NK-92 (cell line): ENCODE data around the gene COL5A2.

Source experiments
- DNase-seq: peaks from one replicate; lab custom pipeline; 2025; ENCODE audit not compliant: unreplicated experiment; lab: John Stamatoyannopoulos, UW

The COL5A2 gene

DNA sequence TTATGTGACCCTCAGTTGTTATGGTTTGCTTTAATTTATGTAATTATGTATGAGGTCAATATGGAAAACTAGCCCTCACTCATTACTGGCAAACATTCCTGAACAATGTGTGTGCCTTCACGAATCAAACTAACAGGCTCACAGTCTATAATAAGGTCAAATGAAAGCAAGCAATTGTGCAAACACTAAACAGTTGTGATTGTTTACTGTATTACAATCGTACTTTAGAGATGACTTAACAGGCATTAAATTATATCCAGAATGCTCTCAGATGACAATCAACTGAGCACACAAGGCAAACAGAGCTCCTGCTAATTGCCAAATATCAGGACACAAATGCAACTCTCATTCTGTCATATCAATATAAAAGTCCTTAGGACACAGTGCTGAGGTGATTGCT is 29.5 kb downstream of the COL5A2 start:
- DNase-seq = no peak

DNA sequence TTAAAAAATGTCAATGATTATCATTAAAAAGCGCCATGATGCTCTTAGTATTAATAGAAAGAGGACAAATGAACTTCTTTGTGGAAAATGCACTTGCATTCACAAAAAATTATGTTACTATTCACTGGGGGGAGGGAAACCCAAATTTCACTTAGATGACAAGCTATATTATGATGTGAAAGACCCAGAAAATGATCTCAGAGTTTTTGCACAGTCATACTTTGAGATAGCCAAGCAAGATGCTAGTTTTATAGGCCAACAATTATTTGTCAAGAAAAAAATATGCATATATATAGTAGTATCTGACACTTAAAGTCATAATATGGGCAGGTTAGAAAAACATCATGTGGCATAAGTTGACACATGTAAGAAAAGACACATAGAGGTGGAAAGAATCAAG is 31.6 kb downstream of the COL5A2 start:
- DNase-seq = no peak

DNA sequence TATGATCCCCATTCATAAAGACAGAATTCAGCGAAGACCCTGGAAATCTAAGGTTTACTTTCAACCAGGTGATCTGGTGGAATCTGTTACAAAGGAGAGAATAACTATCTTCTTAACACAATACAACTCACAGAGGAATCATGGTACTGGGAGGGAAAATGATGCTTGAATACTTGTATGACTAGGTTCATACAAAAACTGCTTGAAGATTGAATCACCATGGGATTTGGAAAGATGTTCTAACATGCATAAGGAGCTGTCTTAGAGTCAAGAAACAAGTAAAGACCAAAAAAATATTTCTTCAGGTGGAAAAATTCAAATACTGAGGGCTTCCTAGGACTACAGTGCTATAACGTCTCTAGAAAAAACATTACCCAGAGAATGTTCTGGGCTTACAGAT is 32.2 kb downstream of the COL5A2 start:
- no peak for DNase-seq

DNA sequence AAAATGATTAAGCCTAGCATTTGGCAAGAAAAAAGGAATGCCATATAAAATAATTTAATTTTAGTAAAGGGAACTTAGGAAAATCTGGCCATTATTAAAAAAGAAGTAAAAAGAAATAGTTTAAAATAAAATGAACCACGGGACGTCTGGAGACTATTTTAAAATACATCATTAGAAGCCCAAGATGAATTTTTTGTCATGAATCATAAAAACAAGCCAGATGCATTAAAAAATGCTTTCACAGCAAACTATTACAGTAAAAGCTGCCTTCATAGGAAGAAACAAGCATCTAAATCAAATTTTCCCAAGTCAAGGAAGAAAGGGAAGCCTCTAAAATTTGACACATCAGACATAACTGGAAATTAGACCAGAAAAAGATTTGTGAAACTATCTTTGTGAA is 33.0 kb downstream of the COL5A2 start:
- no peak for DNase-seq

DNA sequence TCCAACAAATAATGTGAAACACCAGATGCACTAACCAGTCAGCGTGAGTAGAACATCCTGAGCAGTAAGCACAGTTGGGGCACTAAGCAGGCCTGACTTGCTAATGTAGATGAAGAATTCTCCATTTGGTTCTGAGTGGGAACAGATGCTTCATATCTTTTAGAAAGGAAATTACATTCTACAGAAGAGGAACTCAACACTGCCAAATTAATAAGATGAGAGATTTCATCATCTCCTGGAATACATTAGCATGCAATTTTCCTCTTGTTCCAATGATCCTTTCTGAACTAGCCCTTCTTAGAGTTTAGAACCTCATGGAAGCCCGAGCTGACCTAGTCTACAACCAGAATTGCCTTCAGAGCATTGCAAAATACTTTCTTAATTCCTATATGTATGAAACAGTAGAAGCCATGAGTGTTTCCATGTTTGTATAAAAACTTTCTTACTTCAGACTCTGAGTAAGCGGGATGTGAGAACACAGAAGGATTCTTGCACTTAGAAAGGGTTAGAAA is 34.8 kb downstream of the COL5A2 start:
- no peak for DNase-seq

DNA sequence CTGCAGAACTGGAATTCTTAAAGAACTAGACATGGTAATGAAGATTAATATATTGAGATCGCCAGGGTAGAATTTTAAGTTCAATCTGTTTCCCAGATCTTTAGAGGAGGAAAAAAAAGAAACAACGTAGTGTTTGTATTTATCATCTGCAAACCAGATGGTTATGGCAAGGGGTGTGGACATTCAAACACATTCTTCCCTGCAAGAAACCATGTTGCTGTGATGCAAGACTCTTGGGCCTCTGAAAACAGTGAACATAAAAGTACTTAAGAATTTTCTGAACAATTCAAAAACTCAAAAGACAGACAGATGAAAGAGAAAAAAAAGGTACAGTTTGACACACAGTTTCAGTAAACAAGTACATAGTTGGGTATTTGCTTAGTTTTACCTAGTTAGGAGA is 35.6 kb downstream of the COL5A2 start:
- no peak for DNase-seq

DNA sequence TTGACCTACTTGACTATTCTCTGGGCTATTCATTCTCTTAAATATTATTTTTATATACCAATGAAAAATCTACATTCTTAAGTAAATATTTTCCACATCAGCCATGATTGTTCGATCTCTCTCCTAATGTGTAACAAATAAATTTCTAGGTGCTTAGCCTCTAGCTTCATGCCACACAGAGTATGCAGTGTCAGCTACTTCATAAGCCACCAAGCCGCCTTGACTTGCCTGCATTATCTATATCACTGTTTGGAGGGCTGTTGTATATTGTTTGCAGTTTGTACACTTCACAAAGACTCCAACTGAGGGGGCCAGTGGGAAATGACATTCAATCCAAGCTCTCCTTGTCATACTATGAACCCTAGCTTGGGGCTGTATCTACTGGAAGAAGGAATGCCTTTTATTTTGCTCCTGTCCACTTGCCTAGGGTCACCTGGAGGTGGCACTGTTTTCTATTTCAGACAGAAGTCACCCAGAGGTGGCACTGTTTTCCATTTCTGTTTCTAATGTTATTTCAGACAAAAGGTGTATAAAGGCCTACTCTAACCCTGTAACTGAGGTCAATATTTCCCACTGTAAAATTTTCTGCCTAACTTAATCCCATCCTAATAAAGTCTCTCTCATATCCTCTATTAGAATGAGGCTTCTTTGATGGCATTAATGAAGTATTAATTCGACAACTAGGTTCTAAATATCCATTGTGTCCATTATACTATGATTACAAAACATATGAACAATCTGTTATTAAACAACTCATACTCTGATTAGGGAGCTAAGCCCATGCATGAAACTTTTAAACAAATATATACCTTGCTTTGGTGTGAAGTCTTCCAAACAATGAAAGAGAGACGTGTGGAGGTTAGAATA is 36.4 kb downstream of the COL5A2 start:
- no peak for DNase-seq

DNA sequence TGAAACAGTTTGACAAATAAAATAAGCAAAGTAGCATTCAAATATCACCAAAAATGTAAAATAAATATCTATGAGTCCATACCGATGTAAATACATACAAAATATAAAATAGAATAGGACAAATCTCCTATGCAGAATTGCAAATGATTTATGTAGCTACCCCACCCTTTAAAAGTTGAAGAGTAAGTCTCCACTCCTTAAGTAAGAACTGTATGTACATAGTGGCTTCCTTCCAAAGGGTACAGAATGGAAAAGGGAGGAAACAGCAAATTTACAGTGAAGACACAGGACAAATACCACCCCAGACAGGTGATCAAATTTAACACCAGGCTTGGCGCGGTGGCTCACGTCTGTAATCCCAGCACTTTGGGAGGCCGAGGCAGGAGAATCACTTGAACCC is 40.8 kb downstream of the COL5A2 start:
- no peak for DNase-seq

DNA sequence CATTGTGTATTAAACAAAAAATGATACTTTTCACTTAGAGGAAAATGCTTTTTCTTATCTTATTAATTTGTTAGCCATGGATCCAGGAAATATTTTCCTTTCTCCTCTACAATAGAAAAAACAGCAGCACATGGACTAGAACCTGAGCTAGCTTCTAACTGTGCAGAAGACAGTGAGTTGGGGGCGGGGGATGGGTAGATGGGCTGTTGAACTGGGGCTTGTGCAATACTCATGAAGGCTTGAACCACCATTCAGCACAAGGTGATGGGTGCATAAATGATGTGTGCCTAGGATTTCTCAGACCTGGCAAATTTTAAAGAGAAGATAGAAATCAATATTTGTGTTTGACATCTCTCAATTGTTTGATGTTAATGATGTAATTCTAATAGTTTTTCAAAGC is 42.0 kb downstream of the COL5A2 start:
- no peak for DNase-seq

DNA sequence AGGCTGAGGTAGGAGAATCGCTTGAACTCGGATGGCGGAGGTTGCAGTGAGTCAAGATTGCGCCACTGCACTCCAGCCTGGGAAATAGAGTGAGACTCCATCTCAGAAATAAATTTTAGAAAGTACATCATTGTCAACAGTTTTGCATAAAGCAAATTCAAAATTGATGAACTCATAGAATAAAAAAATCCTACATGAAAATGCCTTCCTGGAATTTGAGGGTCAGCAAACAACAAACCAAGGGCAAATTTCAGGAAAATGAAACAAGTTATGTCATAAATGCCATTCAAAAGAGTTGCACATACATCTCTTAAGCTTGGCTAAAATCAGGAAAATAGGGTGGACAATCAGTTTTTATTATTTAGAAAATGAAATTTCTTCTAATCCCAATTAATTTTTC is 45.1 kb downstream of the COL5A2 start:
- no peak for DNase-seq

DNA sequence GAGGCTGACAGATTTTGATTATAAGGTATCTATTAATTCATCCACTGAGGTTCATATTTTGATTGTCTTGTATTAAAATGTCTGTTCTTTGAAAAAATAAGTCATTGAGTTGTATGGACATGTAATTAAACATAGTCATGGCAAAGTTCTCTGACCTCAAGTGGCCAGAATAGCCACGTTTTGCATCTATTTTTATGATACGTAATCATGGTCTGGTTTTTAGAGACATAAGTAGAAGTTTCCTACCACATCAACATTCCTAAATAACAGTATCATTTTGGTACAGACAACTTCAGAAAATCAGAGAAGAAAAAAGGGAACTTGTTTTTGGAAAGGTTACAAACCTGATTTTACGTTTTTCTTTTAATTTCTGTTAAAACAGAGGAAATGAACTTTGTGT is 47.6 kb downstream of the COL5A2 start:
- DNase-seq = no peak

DNA sequence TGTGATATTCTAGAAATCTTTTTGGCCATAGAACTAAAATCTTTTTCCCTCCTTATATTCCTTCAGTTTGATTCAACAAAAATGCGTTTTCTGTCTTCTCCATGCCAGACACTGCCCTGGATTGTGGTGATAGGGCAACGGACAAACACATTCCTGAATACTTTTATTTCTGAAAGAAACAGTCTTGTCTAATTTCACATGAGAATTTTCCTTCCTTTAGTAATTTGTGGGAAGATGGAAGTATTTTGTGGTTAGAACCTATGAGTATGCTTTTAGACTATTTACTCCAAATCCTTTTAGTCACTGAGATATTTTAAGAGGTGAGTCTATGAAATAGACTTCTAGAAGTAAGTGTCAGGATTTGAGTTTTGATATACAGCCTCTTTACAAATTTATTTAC is 49.6 kb downstream of the COL5A2 start:
- DNase-seq = no peak

DNA sequence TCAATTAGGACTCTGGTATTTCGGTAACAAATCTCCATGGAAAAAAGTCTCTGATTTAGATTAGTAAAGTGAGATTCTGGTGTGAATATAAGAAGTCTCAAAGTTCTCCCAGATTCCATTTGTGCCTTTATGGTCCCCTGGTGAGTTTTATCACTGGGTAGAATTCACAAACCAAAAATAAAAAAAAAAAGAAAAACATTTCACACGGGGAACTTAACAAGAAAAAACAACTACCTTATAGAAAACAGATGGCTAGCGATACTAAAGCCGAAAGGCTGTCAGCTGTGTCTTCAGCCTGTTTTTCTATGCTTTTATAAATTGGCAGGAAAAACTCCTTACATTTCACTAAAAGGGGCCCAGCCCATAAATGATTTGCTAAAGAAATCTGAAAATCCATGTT is 50.6 kb downstream of the COL5A2 start:
- DNase-seq = no peak

DNA sequence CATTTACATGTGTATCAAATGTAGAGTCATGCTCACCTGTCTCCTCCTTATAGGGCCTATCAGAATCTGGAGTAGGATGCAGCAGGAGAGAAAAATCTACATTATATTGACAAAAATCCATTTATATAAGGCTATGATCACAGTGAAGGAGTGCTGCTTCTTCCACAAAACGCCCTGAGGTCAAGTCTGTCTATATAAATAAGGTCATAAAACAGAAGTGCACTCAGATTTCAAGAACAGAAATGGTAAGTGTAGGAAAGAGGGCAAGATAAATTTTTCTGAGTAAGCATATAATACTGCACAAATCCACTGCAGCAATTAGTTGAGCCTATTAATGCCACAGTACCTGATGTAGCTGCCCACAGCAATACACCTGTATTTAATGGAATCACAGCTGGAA is 51.8 kb downstream of the COL5A2 start:
- no peak for DNase-seq

DNA sequence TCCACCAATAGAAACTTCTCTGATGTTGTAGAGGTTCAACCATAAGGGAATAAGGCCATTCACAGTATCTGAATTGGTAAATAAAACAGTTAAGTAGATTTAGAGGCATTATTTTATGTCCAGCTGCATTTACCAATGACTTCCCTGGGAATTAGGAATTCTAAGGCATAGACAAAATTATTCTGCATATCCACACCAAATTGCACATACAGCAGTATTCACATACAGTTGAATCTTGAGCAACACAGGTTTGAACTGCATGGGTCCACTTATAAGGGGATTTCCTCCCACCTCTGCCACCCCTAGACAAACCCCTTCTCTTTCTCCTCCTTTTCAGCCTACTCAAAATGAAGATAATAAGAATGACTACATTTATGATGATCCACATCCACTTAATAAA is 54.4 kb downstream of the COL5A2 start:
- no peak for DNase-seq

DNA sequence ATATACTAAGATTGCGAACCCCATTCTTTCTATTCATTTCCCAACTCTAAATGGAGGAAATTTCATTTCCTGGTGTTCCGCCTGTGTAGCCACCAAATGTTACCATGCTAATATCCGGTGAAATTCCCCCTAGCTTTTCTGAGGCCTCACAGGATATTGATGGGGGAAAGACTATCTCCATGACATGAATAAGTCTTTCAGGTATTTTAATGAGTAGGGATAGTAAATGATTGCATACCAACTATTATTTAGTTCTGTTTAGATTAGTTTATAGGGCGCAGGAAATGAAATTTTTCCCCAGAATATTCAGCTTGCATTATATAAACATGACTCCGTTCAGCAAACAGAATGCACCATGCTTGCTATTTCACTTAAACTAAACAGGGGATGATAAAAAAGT is 55.4 kb downstream of the COL5A2 start:
- DNase-seq = no peak

DNA sequence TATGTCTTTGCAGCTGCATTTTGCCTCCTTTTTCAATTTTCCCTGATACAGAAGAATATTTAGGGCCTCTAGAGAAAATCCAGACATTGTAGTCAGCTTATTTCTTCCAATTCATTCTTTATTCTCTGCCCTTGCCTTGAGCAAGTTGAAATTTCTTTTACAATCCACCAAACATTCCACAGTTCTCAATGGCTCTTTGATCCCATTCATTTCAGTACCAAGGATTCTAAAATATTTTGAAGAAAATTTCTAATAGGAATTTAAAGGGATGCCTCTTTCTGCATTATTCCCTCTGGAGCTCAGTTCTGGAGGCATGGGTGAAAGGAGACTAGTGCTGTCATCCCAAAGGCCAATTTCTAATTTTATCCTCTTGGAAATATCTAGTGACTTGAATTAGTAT is 61.2 kb downstream of the COL5A2 start:
- no peak for DNase-seq

DNA sequence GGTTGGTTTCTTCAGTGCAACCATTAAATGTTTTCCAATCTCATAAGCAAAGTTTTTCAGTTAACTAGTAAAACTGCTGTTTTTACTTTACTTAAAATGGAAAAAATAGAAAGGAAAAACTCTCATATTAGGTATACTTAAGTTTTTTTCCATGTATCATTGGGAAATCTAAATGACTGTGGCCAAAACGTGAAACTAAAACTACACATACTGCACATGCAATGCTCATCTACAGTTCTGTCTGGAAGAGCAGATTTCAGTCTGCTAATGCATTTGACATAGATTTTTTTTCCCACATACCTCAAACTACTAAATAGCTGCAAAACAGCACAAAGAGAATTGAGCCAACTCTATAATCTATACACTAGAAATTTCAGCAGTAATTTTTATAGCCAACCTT is 62.6 kb downstream of the COL5A2 start:
- no peak for DNase-seq

DNA sequence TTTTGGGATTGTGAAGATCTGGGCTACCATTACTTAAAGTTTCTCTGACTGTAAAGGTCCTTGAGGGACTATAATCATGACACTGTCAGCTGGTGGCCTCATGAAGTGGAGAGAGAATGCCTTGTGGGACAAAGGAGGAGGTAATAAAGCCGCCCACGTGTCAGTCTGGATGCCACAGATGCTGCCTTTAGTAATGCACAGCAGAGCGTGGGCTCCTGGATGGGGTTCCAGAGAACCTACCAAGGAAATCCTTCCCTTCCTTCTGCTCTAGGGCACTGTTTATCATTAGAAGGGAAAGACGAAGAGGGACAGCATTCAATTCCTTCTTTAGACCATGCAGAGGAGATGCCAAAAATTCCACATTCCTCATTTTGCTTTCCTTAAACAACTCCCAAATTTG is 63.5 kb downstream of the COL5A2 start:
- no peak for DNase-seq

DNA sequence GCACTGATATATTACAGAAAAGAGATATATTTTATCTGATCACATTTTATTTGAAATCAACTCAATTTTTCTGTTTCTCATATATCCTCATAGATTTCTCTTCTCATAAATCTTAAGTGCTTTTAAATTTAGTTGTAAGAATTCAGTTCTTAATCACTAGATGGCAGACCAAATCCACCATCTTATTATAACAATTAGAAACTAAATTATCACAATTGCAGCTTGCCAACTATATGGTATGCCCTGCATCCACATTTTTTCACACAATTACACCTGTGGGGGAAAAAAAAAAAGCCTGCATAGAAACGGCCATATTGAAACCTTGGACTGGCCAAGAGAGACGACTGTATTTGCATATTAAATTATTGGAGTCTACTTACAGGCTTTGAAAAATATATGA is 64.4 kb downstream of the COL5A2 start:
- no peak for DNase-seq

DNA sequence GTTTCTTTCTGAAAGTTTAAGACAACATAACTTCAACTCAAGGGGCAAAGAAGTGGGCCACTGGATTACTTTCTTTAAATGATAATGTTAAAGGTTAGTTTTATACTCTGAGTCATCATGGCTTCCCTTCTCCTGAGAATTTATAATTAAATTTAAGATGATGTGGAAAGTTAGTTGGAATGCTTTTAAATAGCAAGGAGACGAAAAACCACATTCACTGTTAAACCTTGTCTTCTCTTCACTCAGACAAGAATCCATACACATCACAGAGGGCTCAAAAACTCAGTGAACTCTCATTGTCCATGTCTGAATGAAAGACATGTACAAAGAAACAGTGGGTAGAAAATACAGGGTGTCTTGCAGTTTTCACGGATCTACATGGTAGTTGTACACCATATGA is 65.6 kb downstream of the COL5A2 start:
- no peak for DNase-seq

DNA sequence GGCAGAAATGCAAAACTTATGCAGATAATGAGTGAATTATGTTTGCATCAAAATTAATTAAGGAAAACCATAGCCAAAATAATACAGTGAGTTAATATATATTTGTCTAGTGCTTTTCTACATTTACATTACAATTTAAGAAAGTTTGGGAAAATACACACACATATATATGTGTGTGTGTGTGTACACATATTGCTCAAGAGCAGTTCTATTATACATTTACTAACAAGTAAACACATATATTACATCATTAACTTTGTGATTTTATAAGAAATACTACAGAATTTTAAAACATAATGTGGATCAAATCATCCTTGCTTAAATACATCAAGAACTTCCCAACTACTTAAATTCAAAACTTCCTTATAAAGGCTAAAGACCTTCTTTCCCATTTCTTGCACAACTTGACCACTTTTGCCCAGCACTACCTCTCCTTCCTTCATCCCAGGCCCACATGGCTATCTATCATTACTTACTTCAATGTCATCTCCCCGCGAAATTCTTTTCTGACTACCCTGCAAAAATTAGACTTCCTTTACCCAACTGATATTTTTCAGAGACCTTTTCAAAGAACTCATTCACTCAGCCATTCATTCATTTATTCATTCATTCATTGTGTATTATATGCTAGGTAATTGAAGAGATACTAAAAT is 68.4 kb downstream of the COL5A2 start:
- DNase-seq = no peak
